GM12801 (cell line): Measurements from ENCODE around the gene MALSU1.

Experiments
- CTCF ChIP-seq: IDR thresholded peaks from one replicate; pipeline ENCODE4 v1.5.1; 2011; ENCODE audit warnings: control low read depth; ENCODE audit not compliant: insufficient read length; ENCODE audit errors: extremely low read depth

MALSU1 gene

GRCh38 chr7:23358152-23358674 lies 59.1 kb downstream of the MALSU1 start:
- TF ChIP-seq CTCF: no peak
